ENCODE results near the gene TIGIT.

TIGIT gene

GRCh38 chr3:114331007-114331406 is 37.2 kb downstream of the TIGIT start:
- ATAC-seq = no peak
- TF ChIP-seq SNAI2 (CRISPR knock-in tag; IDR thresholded peaks at IDR 0.05) (no peak), CSDC2 (CRISPR knock-in tag; IDR thresholded peaks at IDR 0.05) (no peak), ZC3H10 (CRISPR knock-in tag; IDR thresholded peaks at IDR 0.05) (no peak), ESRRG (CRISPR knock-in tag; IDR thresholded peaks at IDR 0.05) (no peak), ZFP3 (CRISPR knock-in tag; IDR thresholded peaks at IDR 0.05) (no peak), ARNTL (CRISPR knock-in tag; IDR thresholded peaks at IDR 0.05; ENCODE audit: borderline replicate concordance, low read depth) (no peak), ZFP30 (CRISPR knock-in tag; IDR thresholded peaks at IDR 0.05) (no peak), RARB (CRISPR knock-in tag; IDR thresholded peaks at IDR 0.05) (no peak)

GRCh38 chr3:114331710-114332109 is 37.9 kb downstream of the TIGIT start:
- ATAC-seq = no peak
- no peak for TF ChIP-seq PPARA (CRISPR knock-in tag; IDR thresholded peaks at IDR 0.05; ENCODE audit: borderline replicate concordance)
- no peak for TF ChIP-seq RARB (CRISPR knock-in tag; IDR thresholded peaks at IDR 0.05)

- TF ChIP-seq ZNF8 (CRISPR knock-in tag; IDR thresholded peaks at IDR 0.05) = no peak
- no peak for TF ChIP-seq ISL1 (CRISPR knock-in tag; IDR thresholded peaks at IDR 0.05)
- no peak for TF ChIP-seq OSR1 (CRISPR knock-in tag; IDR thresholded peaks at IDR 0.05)
- TF ChIP-seq TOX (CRISPR knock-in tag; IDR thresholded peaks at IDR 0.05; ENCODE audit: borderline replicate concordance) = no peak
- no peak for TF ChIP-seq PATZ1 (CRISPR knock-in tag; IDR thresholded peaks at IDR 0.05; ENCODE audit: borderline replicate concordance)
- no peak for TF ChIP-seq TCF4 (CRISPR knock-in tag; IDR thresholded peaks at IDR 0.05; ENCODE audit: borderline replicate concordance)
- TF ChIP-seq CSDC2 (CRISPR knock-in tag; IDR thresholded peaks at IDR 0.05) = no peak
- TF ChIP-seq GLIS3 (CRISPR knock-in tag; IDR thresholded peaks at IDR 0.05) = no peak
- TF ChIP-seq BACH2 (CRISPR knock-in tag; IDR thresholded peaks at IDR 0.05; ENCODE audit: borderline replicate concordance) = no peak
- TF ChIP-seq TSHZ2 (CRISPR knock-in tag; IDR thresholded peaks at IDR 0.05) = no peak
- ATAC-seq = no peak
Observed at GRCh38 chr3:114332342-114333179, 38.7 kb downstream of the TIGIT start.

- TF ChIP-seq GLIS3 (CRISPR knock-in tag; IDR thresholded peaks at IDR 0.05) (no peak), BACH2 (CRISPR knock-in tag; IDR thresholded peaks at IDR 0.05; ENCODE audit: borderline replicate concordance) (no peak), ZNF565 (CRISPR knock-in tag; conservative IDR thresholded peaks at IDR 0.05; ENCODE audit: low read depth) (no peak), ESRRG (CRISPR knock-in tag; IDR thresholded peaks at IDR 0.05) (no peak), ZC3H10 (CRISPR knock-in tag; IDR thresholded peaks at IDR 0.05) (no peak), TCF4 (CRISPR knock-in tag; IDR thresholded peaks at IDR 0.05; ENCODE audit: borderline replicate concordance) (no peak), CSRNP3 (CRISPR knock-in tag; IDR thresholded peaks at IDR 0.05) (no peak), ISL1 (CRISPR knock-in tag; IDR thresholded peaks at IDR 0.05) (no peak), OSR1 (CRISPR knock-in tag; IDR thresholded peaks at IDR 0.05) (no peak), ZNF70 (CRISPR knock-in tag; IDR thresholded peaks at IDR 0.05) (no peak), ARNTL (CRISPR knock-in tag; IDR thresholded peaks at IDR 0.05; ENCODE audit: borderline replicate concordance, low read depth) (no peak), PPARA (CRISPR knock-in tag; IDR thresholded peaks at IDR 0.05; ENCODE audit: borderline replicate concordance) (no peak), SNAI2 (CRISPR knock-in tag; IDR thresholded peaks at IDR 0.05) (no peak), ZFP30 (CRISPR knock-in tag; IDR thresholded peaks at IDR 0.05) (no peak), TOX (CRISPR knock-in tag; IDR thresholded peaks at IDR 0.05; ENCODE audit: borderline replicate concordance) (no peak), PATZ1 (CRISPR knock-in tag; IDR thresholded peaks at IDR 0.05; ENCODE audit: borderline replicate concordance) (no peak), POU6F1 (CRISPR knock-in tag; IDR thresholded peaks at IDR 0.05; ENCODE audit: borderline replicate concordance, low read depth) (no peak)
- ATAC-seq = no peak
Observed at GRCh38 chr3:114333180-114333922, 39.5 kb downstream of the TIGIT start.
